A673 (cell line): ENCODE measurements around the gene C10orf105.

Experiments used
- CTCF ChIP-seq: fragments of 300-800, 200-600 bp; sonication (generic); conservative IDR thresholded peaks from 2 replicates; pipeline ENCODE4 v1.5.1; 2017; ENCODE audit warnings: low read depth, mild to moderate bottlenecking, antibody characterized with exemption, low read length, moderate library complexity, mixed read lengths
- EZH2 ChIP-seq: fragments of 200-600 bp; sonication (generic); IDR thresholded peaks from 2 replicates; pipeline ENCODE4 v1.6.1; 2017; ENCODE audit warnings: borderline replicate concordance, low read depth, mild to moderate bottlenecking, mixed read lengths, antibody characterized with exemption, low read length; ENCODE audit not compliant: poor library complexity, severe bottlenecking

- no peak for TF ChIP-seq CTCF
- no peak for TF ChIP-seq EZH2
These were observed 37.6 kb downstream of the C10orf105 start for GRCh38 chr10:71681977-71682376.
